HG03064 (cell line): ENCODE results near the gene KCP.

Source experiments
- ATAC-seq: cut with Tn5 transposase; IDR thresholded peaks from one replicate; pipeline ENCODE4 v1.9.1; 2021; ENCODE audit warnings: low read depth; ENCODE audit not compliant: unreplicated experiment

KCP gene

GRCh38 chr7:128939075-128939860, 28.8 kb upstream of the KCP start:
- ATAC-seq: no peak

GRCh38 chr7:128938544-128939074, 28.1 kb upstream of the KCP start:
- no peak for ATAC-seq

GRCh38 chr7:128937647-128938543, 27.4 kb upstream of the KCP start, which contains the start of gene IRF5:
Gene IRF5 (plus strand): TSS chr7:128937927. CDS start chr7:128942082, 4,155 bp downstream.
- ATAC-seq: no peak

- ATAC-seq: no peak
Observed at GRCh38 chr7:128937271-128937646, 26.8 kb upstream of the KCP start.

- ATAC-seq: no peak
Observed at GRCh38 chr7:128936798-128937197, 26.3 kb upstream of the KCP start.

- no peak for ATAC-seq
Observed at GRCh38 chr7:128935342-128935730, 24.8 kb upstream of the KCP start.

GRCh38 chr7:128934361-128935341, 24.1 kb upstream of the KCP start:
- ATAC-seq: no peak

GRCh38 chr7:128933180-128933891, 22.8 kb upstream of the KCP start:
- peak; percentile 29 for ATAC-seq

- ATAC-seq: no peak
Observed at GRCh38 chr7:128932862-128933179, 22.3 kb upstream of the KCP start.

GRCh38 chr7:128931965-128932861, 21.7 kb upstream of the KCP start:
- no peak for ATAC-seq

- ATAC-seq: no peak
Observed at GRCh38 chr7:128931190-128931798, 20.8 kb upstream of the KCP start.

- no peak for ATAC-seq
Observed at GRCh38 chr7:128928882-128929788, 18.6 kb upstream of the KCP start.

- ATAC-seq: no peak
Observed at GRCh38 chr7:128928159-128928813, 17.8 kb upstream of the KCP start.

GRCh38 chr7:128924707-128925588, 14.4 kb upstream of the KCP start:
- no peak for ATAC-seq

GRCh38 chr7:128923411-128923800, 12.9 kb upstream of the KCP start:
- ATAC-seq: no peak
